Neural cell (in vitro differentiated cells): ENCODE data around the gene SCG5. TPM values are rescaled to one million over a fixed set of nuclear protein-coding genes. Genes with fewer than 3 reads are reported as not detected.

Source experiments
- H2AFZ ChIP-seq: fragments of 200-600, 300-800 bp; sonication (generic), shearing (Covaris generic); 2 replicates; pipeline ENCODE4 v1.6.0; 2014; ENCODE audit warnings: low read depth, mild to moderate bottlenecking, antibody characterized with exemption, low read length, moderate library complexity
- H3F3A ChIP-seq: fragments of 200-600 bp; shearing (Covaris generic); 2 replicates; pipeline ENCODE4 v1.6.1; 2016; ENCODE audit warnings: mild to moderate bottlenecking, moderate library complexity, mixed read lengths, antibody characterized with exemption, low read length; ENCODE audit not compliant: insufficient read depth, poor library complexity, severe bottlenecking
- H3K27ac ChIP-seq: fragments of 200-600, 300-800 bp; sonication (generic), shearing (Covaris generic); 2 replicates; pipeline ENCODE4 v1.5.1; 2014; ENCODE audit warnings: mild to moderate bottlenecking, low read length, moderate library complexity
- H3K27me3 ChIP-seq: fragments of 300-800, 200-600 bp; sonication (generic), shearing (Covaris generic); 2 replicates; pipeline ENCODE4 v1.6.0; 2014; ENCODE audit warnings: mild to moderate bottlenecking, low read depth, low read length, moderate library complexity; ENCODE audit not compliant: insufficient read depth
- H3K36me3 ChIP-seq: fragments of 300-800, 200-600 bp; sonication (generic), shearing (Covaris generic); 2 replicates; pipeline ENCODE4 v1.5.1; 2014; ENCODE audit warnings: mild to moderate bottlenecking, antibody characterized with exemption, low read length, moderate library complexity; ENCODE audit not compliant: insufficient read depth
- H3K4me2 ChIP-seq: fragments of 300-800, 200-600 bp; sonication (generic), shearing (Covaris generic); 2 replicates; pipeline ENCODE4 v1.6.0; 2014; ENCODE audit warnings: mild to moderate bottlenecking, low read length
- H3K4me3 ChIP-seq: fragments of 300-800, 200-600 bp; sonication (generic), shearing (Covaris generic); 2 replicates; pipeline ENCODE4 v1.5.1; 2014; ENCODE audit warnings: mild to moderate bottlenecking, low read length, moderate library complexity
- H3K79me2 ChIP-seq: fragments of 200-600 bp; shearing (Covaris generic); replicated peaks from 2 replicates; pipeline ENCODE4 v1.6.0; 2014; ENCODE audit warnings: mild to moderate bottlenecking, low read length, moderate library complexity; ENCODE audit not compliant: insufficient read depth
- H3K9ac ChIP-seq: fragments of 300-800, 200-600 bp; sonication (generic), shearing (Covaris generic); 2 replicates; pipeline ENCODE4 v1.6.1; 2016; ENCODE audit warnings: mild to moderate bottlenecking, low read length, mixed read lengths
- H3K9me2 ChIP-seq: fragments of 200-600 bp; shearing (Covaris generic); 2 replicates; pipeline ENCODE4 v1.6.1; 2016; ENCODE audit warnings: mild to moderate bottlenecking, low read length, mixed read lengths; ENCODE audit not compliant: insufficient read depth
- H3K9me3 ChIP-seq: fragments of 200-600, 300-800 bp; sonication (generic), shearing (Covaris generic); 2 replicates; pipeline ENCODE4 v1.6.1; 2016; ENCODE audit warnings: mild to moderate bottlenecking, mixed run types, low read length, moderate library complexity, mixed read lengths
- H4K20me1 ChIP-seq: fragments of 200-600 bp; shearing (Covaris generic); 2 replicates; pipeline ENCODE4 v1.6.1; 2016; ENCODE audit warnings: mild to moderate bottlenecking, mixed run types; ENCODE audit not compliant: insufficient read depth
- EP300 ChIP-seq: fragments of 450-650 bp; conservative IDR thresholded peaks from 2 replicates; pipeline ENCODE4 v1.6.1; 2014; ENCODE audit warnings: antibody characterized with exemption, mild to moderate bottlenecking, moderate library complexity; ENCODE audit not compliant: poor library complexity, severe bottlenecking
- EZH2 ChIP-seq: fragments of 200-600, 300-800 bp; shearing (Covaris generic), sonication (generic); IDR thresholded peaks from 2 replicates; pipeline ENCODE4 v1.6.1; 2014; ENCODE audit warnings: antibody characterized with exemption, low read length, borderline replicate concordance, mild to moderate bottlenecking; ENCODE audit not compliant: insufficient read depth, poor library complexity, severe bottlenecking
- MXI1 ChIP-seq: fragments of 450-650 bp; conservative IDR thresholded peaks from 2 replicates; pipeline ENCODE4 v1.6.1; 2014; ENCODE audit warnings: antibody characterized with exemption, mild to moderate bottlenecking; ENCODE audit not compliant: poor library complexity, severe bottlenecking
- POLR2AphosphoS5 ChIP-seq: IDR thresholded peaks from 2 replicates; pipeline ENCODE4 v1.6.1; 2012
- RAD21 ChIP-seq: fragments of 450-650 bp; conservative IDR thresholded peaks from 2 replicates; pipeline ENCODE4 v1.6.1; 2014; ENCODE audit warnings: antibody characterized with exemption, mild to moderate bottlenecking, moderate library complexity
- SMC3 ChIP-seq: fragments of 450-650 bp; conservative IDR thresholded peaks from 2 replicates; pipeline ENCODE4 v1.6.1; 2014; ENCODE audit warnings: antibody characterized with exemption, mild to moderate bottlenecking, moderate library complexity; ENCODE audit not compliant: poor library complexity
- polyA plus RNA-seq: library from polyadenylated mRNA; depleted of rRNA; stranded (reverse); fragments of >200 nt; gene quantifications from 2 replicates; pipeline ENCODE4 v1.2.3, GENCODE V29; 2014
- TF ChIP-seq, protein P1 (sequence below): IDR thresholded peaks from 2 replicates; pipeline ENCODE4 v1.6.1; 2012; ENCODE audit warnings: borderline replicate concordance
- TF ChIP-seq, protein P2 (sequence below): fragments of 450-650 bp; IDR thresholded peaks from 2 replicates; pipeline ENCODE4 v1.5.1; 2014; ENCODE audit warnings: antibody characterized with exemption, mild to moderate bottlenecking, moderate library complexity; ENCODE audit not compliant: poor library complexity, severe bottlenecking

Gene SCG5
- polyA plus RNA-seq, 1 donor from 2014 or later, result 116 TPM

DNA sequence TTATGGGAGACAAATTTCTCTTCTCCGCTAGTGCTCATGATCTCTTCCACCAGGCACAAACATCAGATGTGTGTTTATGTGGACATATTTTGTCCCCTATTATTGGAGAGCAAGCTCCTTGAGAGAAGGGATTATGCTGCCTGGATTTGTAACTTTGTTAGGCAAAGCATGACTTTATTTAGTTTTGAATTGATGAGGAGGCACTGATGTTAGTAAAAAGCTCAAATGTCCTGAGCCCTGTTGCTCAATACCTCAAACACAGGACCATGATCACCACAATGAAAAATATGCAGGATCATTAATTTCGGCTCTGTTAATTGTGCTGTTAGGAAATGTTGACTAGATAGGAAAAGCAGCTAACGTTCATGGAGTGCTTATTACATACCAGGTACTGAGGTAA, 29.1 kb downstream of the SCG5 start:
- Histone ChIP-seq H4K20me1 (no peaks in the 10 kb centered on the region), H3K4me2 (no peak overlapping the region), H3K79me2 (no peaks in the 10 kb centered on the region), H3K9me2 (no peaks in the 10 kb centered on the region), H3K9ac (no peak overlapping the region), H3K36me3 (no peaks in the 10 kb centered on the region), H3K9me3 (no peaks in the 10 kb centered on the region), H3K27ac (no peak overlapping the region), H3K4me3 (no peak overlapping the region), H2AFZ (no peak overlapping the region), H3F3A (no peaks in the 10 kb centered on the region), H3K27me3 (no peaks in the 10 kb centered on the region)
- no peak for TF ChIP-seq EP300

DNA sequence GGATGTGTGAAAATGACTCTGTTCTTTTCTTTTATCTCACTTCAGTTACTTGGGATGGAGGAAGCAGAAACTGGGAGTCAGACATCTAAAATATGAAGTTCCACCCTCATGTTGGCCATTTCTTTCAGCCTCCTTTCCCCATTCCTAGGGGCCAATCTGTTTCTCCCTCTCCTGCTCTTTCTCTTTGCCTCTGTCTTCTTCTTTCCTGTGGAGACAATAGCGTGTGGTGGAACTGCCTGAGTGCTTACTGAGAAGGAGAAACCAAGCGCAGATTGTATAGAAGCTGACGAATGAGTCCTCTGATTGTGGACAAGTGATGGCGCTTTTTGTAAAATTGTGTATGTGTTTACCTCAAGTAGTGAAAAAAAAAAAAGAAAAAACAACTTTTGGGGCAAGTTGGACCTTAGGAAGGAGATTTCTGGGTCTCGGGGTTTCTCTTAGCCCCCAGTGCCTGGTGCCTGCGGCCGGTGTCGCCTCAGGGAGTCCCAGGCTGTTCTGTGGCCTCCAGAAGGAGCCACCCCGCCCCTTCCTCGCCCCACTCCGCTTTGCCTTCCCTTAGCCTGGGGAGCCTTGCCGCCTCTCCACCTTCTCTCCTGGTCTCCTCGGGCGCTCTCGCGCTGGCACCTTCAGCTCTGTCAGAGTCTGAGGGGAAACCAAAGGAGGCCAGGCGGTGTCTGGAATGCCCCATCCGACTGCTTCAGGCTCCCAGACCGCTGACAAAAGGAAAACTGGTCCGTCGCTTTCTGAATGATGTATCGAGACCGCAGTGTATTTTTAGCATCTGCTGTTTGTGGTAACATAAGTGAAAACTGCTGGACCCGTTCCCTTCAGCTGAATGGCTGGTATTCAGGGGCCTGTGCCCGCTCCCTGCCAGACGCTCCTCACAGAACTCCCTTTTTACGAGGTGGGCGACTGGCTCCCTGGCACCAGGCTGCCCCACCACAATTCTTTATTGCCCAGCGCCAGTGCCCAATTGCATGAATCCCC, 30.1 kb downstream of the SCG5 start:
- Histone ChIP-seq H3K36me3 (no peaks in the 10 kb centered on the region), H3F3A (no peaks in the 10 kb centered on the region), H3K27me3 (no peaks in the 10 kb centered on the region), H3K27ac (no peak overlapping the region), H3K9ac (no peak overlapping the region), H3K4me2 (no peak overlapping the region), H2AFZ (no peak overlapping the region), H3K9me2 (no peaks in the 10 kb centered on the region), H3K4me3 (no peak overlapping the region), H3K79me2 (no peaks in the 10 kb centered on the region), H3K9me3 (no peaks in the 10 kb centered on the region), H4K20me1 (no peaks in the 10 kb centered on the region)
- TF ChIP-seq SMC3 (no peak), RAD21 (no peak)

DNA sequence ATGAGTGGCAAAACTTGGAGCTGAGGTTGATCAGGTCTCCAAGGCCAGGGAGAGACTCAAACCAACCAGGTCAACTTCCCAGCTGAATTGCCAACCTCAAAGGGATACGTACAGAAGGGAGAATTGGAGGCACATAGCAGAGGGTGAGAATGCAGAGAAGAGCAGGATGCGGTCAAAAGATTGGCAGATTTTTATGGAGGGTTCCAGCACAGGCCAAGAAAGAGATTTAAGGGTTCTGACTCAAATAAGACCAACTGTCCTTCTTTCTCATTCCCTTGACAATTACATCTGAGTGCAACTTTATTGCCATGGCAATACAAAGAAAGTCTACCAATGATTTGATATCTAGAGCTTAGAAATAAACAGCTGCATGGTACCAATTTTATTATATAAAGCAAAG, 33.2 kb downstream of the SCG5 start:
- Histone ChIP-seq H3K4me2 (no peak overlapping the region), H3K9me2 (no peaks in the 10 kb centered on the region)

DNA sequence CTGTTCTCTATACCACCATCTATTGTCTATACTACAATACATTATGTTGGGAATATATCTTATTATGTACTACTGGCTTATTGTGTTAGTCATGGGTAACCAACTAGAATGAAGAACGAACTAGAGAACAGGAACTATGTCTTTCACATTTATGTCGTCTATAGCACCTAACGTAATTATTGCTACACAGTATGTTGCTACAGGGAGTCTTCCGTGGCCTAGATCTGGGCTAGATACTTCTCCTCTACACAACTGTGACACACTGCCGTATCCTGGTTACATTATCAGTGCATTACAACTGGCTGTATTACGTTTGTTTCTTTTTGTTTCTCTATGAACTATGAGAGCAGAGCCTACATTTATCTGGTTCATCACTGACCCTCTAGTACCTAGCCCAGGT, 34.0 kb downstream of the SCG5 start:
- Histone ChIP-seq H2AFZ (no peak overlapping the region), H3K9me2 (no peaks in the 10 kb centered on the region), H3K4me3 (no peak overlapping the region), H3F3A (no peaks in the 10 kb centered on the region), H3K79me2 (no peaks in the 10 kb centered on the region), H3K4me2 (no peak overlapping the region), H3K27me3 (no peaks in the 10 kb centered on the region), H3K9me3 (no peaks in the 10 kb centered on the region), H3K9ac (no peak overlapping the region), H4K20me1 (no peaks in the 10 kb centered on the region), H3K36me3 (no peaks in the 10 kb centered on the region), H3K27ac (no peak overlapping the region)
- TF ChIP-seq, protein P1, sequence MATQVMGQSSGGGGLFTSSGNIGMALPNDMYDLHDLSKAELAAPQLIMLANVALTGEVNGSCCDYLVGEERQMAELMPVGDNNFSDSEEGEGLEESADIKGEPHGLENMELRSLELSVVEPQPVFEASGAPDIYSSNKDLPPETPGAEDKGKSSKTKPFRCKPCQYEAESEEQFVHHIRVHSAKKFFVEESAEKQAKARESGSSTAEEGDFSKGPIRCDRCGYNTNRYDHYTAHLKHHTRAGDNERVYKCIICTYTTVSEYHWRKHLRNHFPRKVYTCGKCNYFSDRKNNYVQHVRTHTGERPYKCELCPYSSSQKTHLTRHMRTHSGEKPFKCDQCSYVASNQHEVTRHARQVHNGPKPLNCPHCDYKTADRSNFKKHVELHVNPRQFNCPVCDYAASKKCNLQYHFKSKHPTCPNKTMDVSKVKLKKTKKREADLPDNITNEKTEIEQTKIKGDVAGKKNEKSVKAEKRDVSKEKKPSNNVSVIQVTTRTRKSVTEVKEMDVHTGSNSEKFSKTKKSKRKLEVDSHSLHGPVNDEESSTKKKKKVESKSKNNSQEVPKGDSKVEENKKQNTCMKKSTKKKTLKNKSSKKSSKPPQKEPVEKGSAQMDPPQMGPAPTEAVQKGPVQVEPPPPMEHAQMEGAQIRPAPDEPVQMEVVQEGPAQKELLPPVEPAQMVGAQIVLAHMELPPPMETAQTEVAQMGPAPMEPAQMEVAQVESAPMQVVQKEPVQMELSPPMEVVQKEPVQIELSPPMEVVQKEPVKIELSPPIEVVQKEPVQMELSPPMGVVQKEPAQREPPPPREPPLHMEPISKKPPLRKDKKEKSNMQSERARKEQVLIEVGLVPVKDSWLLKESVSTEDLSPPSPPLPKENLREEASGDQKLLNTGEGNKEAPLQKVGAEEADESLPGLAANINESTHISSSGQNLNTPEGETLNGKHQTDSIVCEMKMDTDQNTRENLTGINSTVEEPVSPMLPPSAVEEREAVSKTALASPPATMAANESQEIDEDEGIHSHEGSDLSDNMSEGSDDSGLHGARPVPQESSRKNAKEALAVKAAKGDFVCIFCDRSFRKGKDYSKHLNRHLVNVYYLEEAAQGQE, result no peak
- no peak for TF ChIP-seq RAD21
- TF ChIP-seq SMC3, result no peak
- TF ChIP-seq MXI1, result no peak
- TF ChIP-seq EP300, result no peak
- TF ChIP-seq, protein P2, sequence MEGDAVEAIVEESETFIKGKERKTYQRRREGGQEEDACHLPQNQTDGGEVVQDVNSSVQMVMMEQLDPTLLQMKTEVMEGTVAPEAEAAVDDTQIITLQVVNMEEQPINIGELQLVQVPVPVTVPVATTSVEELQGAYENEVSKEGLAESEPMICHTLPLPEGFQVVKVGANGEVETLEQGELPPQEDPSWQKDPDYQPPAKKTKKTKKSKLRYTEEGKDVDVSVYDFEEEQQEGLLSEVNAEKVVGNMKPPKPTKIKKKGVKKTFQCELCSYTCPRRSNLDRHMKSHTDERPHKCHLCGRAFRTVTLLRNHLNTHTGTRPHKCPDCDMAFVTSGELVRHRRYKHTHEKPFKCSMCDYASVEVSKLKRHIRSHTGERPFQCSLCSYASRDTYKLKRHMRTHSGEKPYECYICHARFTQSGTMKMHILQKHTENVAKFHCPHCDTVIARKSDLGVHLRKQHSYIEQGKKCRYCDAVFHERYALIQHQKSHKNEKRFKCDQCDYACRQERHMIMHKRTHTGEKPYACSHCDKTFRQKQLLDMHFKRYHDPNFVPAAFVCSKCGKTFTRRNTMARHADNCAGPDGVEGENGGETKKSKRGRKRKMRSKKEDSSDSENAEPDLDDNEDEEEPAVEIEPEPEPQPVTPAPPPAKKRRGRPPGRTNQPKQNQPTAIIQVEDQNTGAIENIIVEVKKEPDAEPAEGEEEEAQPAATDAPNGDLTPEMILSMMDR, result no peak
- no peak for TF ChIP-seq EZH2

More for the DNA sequence above, 33.2 kb downstream of the SCG5 start:
- no peaks in the 10 kb centered on the region for H3K9me3 ChIP-seq
- H4K20me1 ChIP-seq, result no peaks in the 10 kb centered on the region
- H3K27me3 ChIP-seq, result no peaks in the 10 kb centered on the region
- H3K36me3 ChIP-seq, result no peaks in the 10 kb centered on the region
- no peak for TF ChIP-seq MXI1
- TF ChIP-seq POLR2AphosphoS5, result no peak
- TF ChIP-seq EZH2, result no peak
- H3K27ac ChIP-seq, result no peak overlapping the region
- no peak overlapping the region for H3K9ac ChIP-seq
- H3F3A ChIP-seq, result no peaks in the 10 kb centered on the region
- H3K79me2 ChIP-seq, result no peaks in the 10 kb centered on the region
- no peak overlapping the region for H2AFZ ChIP-seq
- H3K4me3 ChIP-seq, result no peak overlapping the region
